H1 (cell line): ENCODE data around the gene SLC4A9. TPM values are rescaled to one million over a fixed set of nuclear protein-coding genes. Genes with fewer than 3 reads are reported as not detected.

Source experiments
- CHD7 ChIP-seq: fragments of 300-600 bp; sonication (generic); IDR thresholded peaks from 2 replicates; pipeline ENCODE4 v1.7.1; 2012; ENCODE audit warnings: low read length, moderate library complexity, mild to moderate bottlenecking, inconsistent platforms; ENCODE audit not compliant: insufficient replicate concordance
- polyA plus RNA-seq, 7 experiments: library from polyadenylated mRNA; depleted of rRNA in 3 of 7; stranded (reverse) in 5 of 7; unstranded in 2 of 7; fragments of >200 nt in 5 of 7; fragments of 200-250 nt in 2 of 7; gene quantifications; 1 replicate in 5 of 7; 2 replicates in 1 of 7; 4 replicates in 1 of 7; pipeline versions ENCODE4 v1.2.1 to v1.2.3, GENCODE V29; 2011 to 2013; ENCODE audit warnings: missing spikeins in 2 of 7, mixed read lengths in 2 of 7
- total RNA-seq: library from RNA; stranded (reverse); fragmentation: NEBNext Ultra II Directional; extraction: Animal tissue kit (Norgen Biotek cat#: 25700); gene quantifications from 2 replicates; pipeline ENCODE4 v1.2.1, GENCODE V29; 2021

SLC4A9 gene
- total and polyA plus RNA-seq, 2 of the 8 experiments (the other 6 are each of a cell fraction or from before 2014, with no cell fraction given), result 0.15 to 0.28 TPM

- TF ChIP-seq CHD7, result no peak
These were observed 47.8 kb upstream of the SLC4A9 start (continued) for GRCh38 chr5:140312067-140312790.
